ENCODE results near the gene ADSS1. TPM values are rescaled to one million over a fixed set of nuclear protein-coding genes. Genes with fewer than 3 reads are reported as not detected.

The ADSS1 gene
- total RNA-seq, 1 experiment from 2014 or later, result 9.9 TPM

DNA sequence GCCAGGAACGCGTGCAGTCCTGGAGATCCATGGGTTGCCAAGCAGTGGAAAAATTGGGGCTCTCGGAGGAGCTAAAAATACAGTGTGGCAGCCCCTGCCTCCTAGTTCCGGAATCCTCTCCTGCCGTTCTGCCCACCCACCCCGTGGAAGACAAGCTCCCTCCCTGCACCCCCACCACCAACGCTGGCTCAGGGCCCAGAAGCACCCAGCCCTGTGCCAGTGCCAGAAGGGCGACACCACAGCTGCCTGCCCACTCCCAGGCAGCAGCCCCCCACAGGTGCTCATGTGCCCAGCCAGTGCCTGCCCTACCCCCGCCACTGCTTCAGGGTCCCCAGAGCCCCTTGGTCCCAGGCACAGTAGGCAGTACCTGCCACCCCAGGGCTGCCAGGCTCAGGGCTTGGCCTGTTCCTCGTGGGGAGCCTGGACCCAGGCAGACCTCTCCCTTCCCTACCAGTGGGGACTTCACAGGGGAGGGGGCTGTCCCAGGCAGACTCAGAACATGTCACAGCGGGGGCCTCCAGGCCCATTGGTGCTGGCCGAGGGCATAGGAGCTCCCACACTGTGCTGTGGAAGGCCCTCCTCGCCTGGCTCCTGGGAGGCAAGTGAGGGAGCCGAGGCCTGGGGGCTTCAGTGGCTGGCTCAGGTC, 27.2 kb upstream of the ADSS1 start:
- intact Hi-C loops (cut with micrococcal nuclease), result no loop called here
- ChIA-PET RAD21 (ENCODE audit: low non-redundant PET in 1 of 2, low total read pairs in 2 of 2, uncharacterized antibody in 2 of 2, unreplicated experiment in 2 of 2) (no interaction called here), CTCF (no interaction called here), POLR2A (no interaction called here)
- Histone ChIP-seq H3K4me2 (ENCODE audit: low read length) (no peak overlapping the region), H3K27ac (ENCODE audit: low read depth, low read length) (peak overlapping the region; percentile 50; the same call in 1 of the 2 replicates), H3K9me2 (ENCODE audit: insufficient read depth) (no peaks in the 10 kb centered on the region), H3K79me2 (ENCODE audit: insufficient read depth, low read length) (peaks cover 89% of the 10 kb centered on the region), H3K4me1 (ENCODE audit: control insufficient read depth in 1 of 2, insufficient read depth in 2 of 2, low read length in 2 of 2) (peaks cover 7 to 23% of the 10 kb centered on the region in 2 experiments; a peak in 3 of 4 replicates), H3K9me3 (ENCODE audit: control insufficient read depth in 1 of 2, insufficient read depth in 1 of 2, low read depth in 1 of 2, low read length in 2 of 2) (no peaks in the 10 kb centered on the region), H3K9ac (ENCODE audit: low read length) (no peak overlapping the region), H3K36me3 (ENCODE audit: control insufficient read depth in 1 of 2, insufficient read depth in 2 of 2, low read length in 2 of 2) (peaks cover 8 to 24% of the 10 kb centered on the region in 2 experiments; a peak in 3 of 4 replicates), H4K20me1 (ENCODE audit: insufficient read depth) (no peaks in the 10 kb centered on the region), H3K27me3 (ENCODE audit: insufficient read depth, low read length) (no peaks in the 10 kb centered on the region), H2AFZ (ENCODE audit: low read depth, low read length, poor library complexity, severe bottlenecking) (no peak overlapping the region), H3K4me3 (replicated peaks in 1 of 2; ENCODE audit: low read depth in 1 of 2, low read length in 2 of 2) (no peak overlapping the region)
- no TSS peak for BruUV-seq (replicated peaks)
- DNase-seq (ENCODE audit: low read depth, low spot score), result no peak
- no peak for TF ChIP-seq YY1 (IDR thresholded peaks at IDR 0.05; ENCODE audit: extremely low read depth, insufficient replicate concordance, low read depth, low read length)
- TF ChIP-seq, protein P1, sequence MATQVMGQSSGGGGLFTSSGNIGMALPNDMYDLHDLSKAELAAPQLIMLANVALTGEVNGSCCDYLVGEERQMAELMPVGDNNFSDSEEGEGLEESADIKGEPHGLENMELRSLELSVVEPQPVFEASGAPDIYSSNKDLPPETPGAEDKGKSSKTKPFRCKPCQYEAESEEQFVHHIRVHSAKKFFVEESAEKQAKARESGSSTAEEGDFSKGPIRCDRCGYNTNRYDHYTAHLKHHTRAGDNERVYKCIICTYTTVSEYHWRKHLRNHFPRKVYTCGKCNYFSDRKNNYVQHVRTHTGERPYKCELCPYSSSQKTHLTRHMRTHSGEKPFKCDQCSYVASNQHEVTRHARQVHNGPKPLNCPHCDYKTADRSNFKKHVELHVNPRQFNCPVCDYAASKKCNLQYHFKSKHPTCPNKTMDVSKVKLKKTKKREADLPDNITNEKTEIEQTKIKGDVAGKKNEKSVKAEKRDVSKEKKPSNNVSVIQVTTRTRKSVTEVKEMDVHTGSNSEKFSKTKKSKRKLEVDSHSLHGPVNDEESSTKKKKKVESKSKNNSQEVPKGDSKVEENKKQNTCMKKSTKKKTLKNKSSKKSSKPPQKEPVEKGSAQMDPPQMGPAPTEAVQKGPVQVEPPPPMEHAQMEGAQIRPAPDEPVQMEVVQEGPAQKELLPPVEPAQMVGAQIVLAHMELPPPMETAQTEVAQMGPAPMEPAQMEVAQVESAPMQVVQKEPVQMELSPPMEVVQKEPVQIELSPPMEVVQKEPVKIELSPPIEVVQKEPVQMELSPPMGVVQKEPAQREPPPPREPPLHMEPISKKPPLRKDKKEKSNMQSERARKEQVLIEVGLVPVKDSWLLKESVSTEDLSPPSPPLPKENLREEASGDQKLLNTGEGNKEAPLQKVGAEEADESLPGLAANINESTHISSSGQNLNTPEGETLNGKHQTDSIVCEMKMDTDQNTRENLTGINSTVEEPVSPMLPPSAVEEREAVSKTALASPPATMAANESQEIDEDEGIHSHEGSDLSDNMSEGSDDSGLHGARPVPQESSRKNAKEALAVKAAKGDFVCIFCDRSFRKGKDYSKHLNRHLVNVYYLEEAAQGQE (IDR thresholded peaks at IDR 0.05; ENCODE audit: low read depth), result no peak
- TF ChIP-seq MAX (IDR thresholded peaks at IDR 0.05), result no peak
- TF ChIP-seq EGR1 (IDR thresholded peaks at IDR 0.05; ENCODE audit: low read depth), result no peak
- no peak for TF ChIP-seq JUND (IDR thresholded peaks at IDR 0.05)
- ATAC-seq, result no peak
